MM.1S (cell line): ENCODE measurements around the gene CXCR4.

Source experiments
- DNase-seq: peaks from one replicate; pipeline ENCODE4 v3.0.0-alpha.2; 2015
- H2AFZ ChIP-seq: fragments of 300-600 bp; sonication (generic); 2 replicates; pipeline ENCODE4 v1.6.0; 2016; ENCODE audit warnings: antibody characterized with exemption, low read length
- H3F3A ChIP-seq: fragments of 300-600 bp; sonication (generic); 2 replicates; pipeline ENCODE4 v1.6.1; 2016; ENCODE audit warnings: mild to moderate bottlenecking, antibody characterized with exemption, low read length, moderate library complexity, mixed read lengths; ENCODE audit not compliant: insufficient read depth
- H3K27ac ChIP-seq: fragments of 300-600 bp; sonication (generic); 2 replicates; pipeline ENCODE4 v1.5.1; 2016; ENCODE audit warnings: mild to moderate bottlenecking, low read length
- H3K27me3 ChIP-seq: fragments of 300-600 bp; sonication (generic); replicated peaks from 2 replicates; pipeline ENCODE4 v1.6.0; 2016; ENCODE audit warnings: low read length; ENCODE audit not compliant: insufficient read depth
- H3K36me3 ChIP-seq: fragments of 300-600 bp; sonication (generic); replicated peaks from 2 replicates; pipeline ENCODE4 v1.6.1; 2016; ENCODE audit warnings: mild to moderate bottlenecking, low read length, mixed read lengths; ENCODE audit not compliant: insufficient read depth
- H3K4me1 ChIP-seq: fragments of 300-600 bp; sonication (generic); 2 replicates; pipeline ENCODE4 v1.6.1; 2016; ENCODE audit warnings: low read length, mixed read lengths
- H3K4me2 ChIP-seq: fragments of 300-600 bp; sonication (generic); 2 replicates; pipeline ENCODE4 v1.6.0; 2016; ENCODE audit warnings: low read depth, low read length
- H3K4me3 ChIP-seq: fragments of 300-600 bp; sonication (generic); 2 replicates; pipeline ENCODE4 v1.5.1; 2016; ENCODE audit warnings: low read length, mixed read lengths
- H3K79me2 ChIP-seq: fragments of 300-600 bp; sonication (generic); 2 replicates; pipeline ENCODE4 v1.6.1; 2016; ENCODE audit warnings: mixed run types, low read length, mixed read lengths
- H3K9ac ChIP-seq: fragments of 300-600 bp; sonication (generic); 2 replicates; pipeline ENCODE4 v1.6.1; 2016; ENCODE audit warnings: low read length, mixed read lengths
- H3K9me2 ChIP-seq: fragments of 300-600 bp; sonication (generic); replicated peaks from 2 replicates; pipeline ENCODE4 v1.6.1; 2016; ENCODE audit warnings: mild to moderate bottlenecking, low read length, mixed read lengths; ENCODE audit not compliant: insufficient read depth
- H3K9me3 ChIP-seq: fragments of 300-600 bp; sonication (generic); replicated peaks from 2 replicates; pipeline ENCODE4 v1.6.1; 2016; ENCODE audit warnings: mild to moderate bottlenecking, low read length, mixed read lengths; ENCODE audit not compliant: insufficient read depth
- H4K20me1 ChIP-seq: fragments of 300-600 bp; sonication (generic); 2 replicates; pipeline ENCODE4 v1.6.1; 2016; ENCODE audit warnings: mild to moderate bottlenecking, low read length, moderate library complexity, mixed read lengths; ENCODE audit not compliant: insufficient read depth
- CTCF ChIP-seq: fragments of 300-600 bp; sonication (generic); IDR thresholded peaks from 2 replicates; pipeline ENCODE4 v1.5.1; 2016; ENCODE audit warnings: antibody characterized with exemption, low read length, mixed read lengths
- EZH2 ChIP-seq: fragments of 300-600 bp; sonication (generic); optimal IDR thresholded peaks from 2 replicates; pipeline ENCODE3; 2017; ENCODE audit warnings: low read depth, mild to moderate bottlenecking, antibody characterized with exemption, low read length, mixed read lengths
- EZH2phosphoT487 ChIP-seq: fragments of 300-600 bp; sonication (generic); IDR thresholded peaks from 2 replicates; pipeline ENCODE4 v1.6.1; 2018; ENCODE audit warnings: antibody characterized with exemption, low read length

The CXCR4 gene

DNA sequence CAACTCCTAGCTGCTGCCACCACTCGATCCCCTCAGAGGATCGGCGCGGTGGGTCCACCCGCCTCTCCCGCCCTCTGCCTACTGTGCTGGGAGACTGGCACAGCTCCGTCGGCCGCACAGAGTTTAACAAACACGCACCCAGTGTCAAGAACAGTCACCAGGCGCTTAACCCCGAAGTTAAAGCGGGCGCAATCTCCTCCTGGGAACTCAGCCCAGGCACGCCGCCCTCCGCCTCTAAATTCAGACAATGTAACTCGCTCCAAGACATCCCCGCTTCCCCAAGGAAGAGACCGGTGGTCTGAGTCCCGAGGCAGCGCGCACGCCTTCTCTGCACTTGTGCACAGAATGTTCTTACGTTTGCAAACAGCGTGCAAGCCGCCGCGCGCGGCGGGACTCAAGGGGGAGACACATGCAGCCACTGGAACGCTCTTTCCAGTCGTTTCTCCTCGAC, 533 bp downstream of the CXCR4 start:
- Histone ChIP-seq H3K27ac (peak overlapping the region; percentile 83; the same call in 1 of the 2 replicates), H3K27me3 (peaks cover 22% of the 10 kb centered on the region), H3K9me2 (no peaks in the 10 kb centered on the region), H3F3A (peaks cover 28% of the 10 kb centered on the region; the same call in 1 of the 2 replicates), H3K79me2 (peaks cover 36% of the 10 kb centered on the region), H4K20me1 (peaks cover 13% of the 10 kb centered on the region; the same call in 1 of the 2 replicates), H3K9me3 (no peaks in the 10 kb centered on the region), H3K4me1 (peaks cover 12% of the 10 kb centered on the region), H3K4me2 (peak overlapping the region; percentile 83), H3K4me3 (peak overlapping the region; percentile 85), H3K36me3 (peaks cover 19% of the 10 kb centered on the region), H3K9ac (peak overlapping the region; percentile 79), H2AFZ (peak overlapping the region; percentile 43; the same call in 1 of the 2 replicates)
- DNase-seq = peak; percentile 64
- TF ChIP-seq EZH2phosphoT487 (no peak), EZH2 (no peak), CTCF (no peak)

DNA sequence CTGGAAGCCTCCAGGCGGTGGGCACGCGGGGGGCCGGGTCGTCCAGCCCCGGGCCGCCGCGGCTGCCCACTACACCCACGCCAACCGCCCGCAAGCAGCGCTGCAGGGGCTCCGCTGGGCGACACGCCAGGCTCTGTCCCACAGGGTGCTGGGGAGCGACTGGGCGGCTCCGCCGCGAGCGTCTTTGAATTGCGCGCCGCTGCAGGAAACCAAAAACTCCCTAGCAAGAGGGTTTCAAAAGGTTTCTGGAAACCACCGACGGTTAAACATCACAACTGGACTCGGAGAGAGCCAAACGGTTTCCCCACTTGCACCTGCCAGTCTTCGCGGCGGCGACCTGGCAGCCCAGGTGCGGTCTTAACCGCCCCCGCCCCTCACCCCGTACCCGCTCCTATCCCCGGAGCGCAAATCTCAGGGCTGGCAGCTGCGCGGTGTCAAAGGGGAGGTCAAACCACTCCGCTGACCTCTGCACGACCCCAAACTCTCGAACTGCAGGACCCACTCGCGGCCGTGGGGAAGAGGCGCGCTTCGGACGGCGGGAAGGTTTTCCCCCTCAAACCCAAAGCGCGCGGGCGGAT, 1.0 kb downstream of the CXCR4 start:
- H3K4me1 ChIP-seq = peaks cover 12% of the 10 kb centered on the region
- peak overlapping the region; percentile 43; the same call in 1 of the 2 replicates for H2AFZ ChIP-seq
- peak overlapping the region; percentile 85 for H3K4me3 ChIP-seq
- H4K20me1 ChIP-seq = peaks cover 13% of the 10 kb centered on the region; the same call in 1 of the 2 replicates
- peak overlapping the region; percentile 83 for H3K4me2 ChIP-seq
- H3K27me3 ChIP-seq = peaks cover 26% of the 10 kb centered on the region
- H3K79me2 ChIP-seq = peaks cover 36% of the 10 kb centered on the region
- peak overlapping the region; percentile 79 for H3K9ac ChIP-seq
- no peaks in the 10 kb centered on the region for H3K9me2 ChIP-seq
- peaks cover 28% of the 10 kb centered on the region; the same call in 1 of the 2 replicates for H3F3A ChIP-seq
- H3K36me3 ChIP-seq = peaks cover 19% of the 10 kb centered on the region
- no peak for TF ChIP-seq EZH2phosphoT487
- no peak for TF ChIP-seq CTCF
- TF ChIP-seq EZH2 = no peak
- peak; percentile 97 for DNase-seq
- H3K9me3 ChIP-seq = no peaks in the 10 kb centered on the region
- peak overlapping the region; percentile 83 for H3K27ac ChIP-seq

DNA sequence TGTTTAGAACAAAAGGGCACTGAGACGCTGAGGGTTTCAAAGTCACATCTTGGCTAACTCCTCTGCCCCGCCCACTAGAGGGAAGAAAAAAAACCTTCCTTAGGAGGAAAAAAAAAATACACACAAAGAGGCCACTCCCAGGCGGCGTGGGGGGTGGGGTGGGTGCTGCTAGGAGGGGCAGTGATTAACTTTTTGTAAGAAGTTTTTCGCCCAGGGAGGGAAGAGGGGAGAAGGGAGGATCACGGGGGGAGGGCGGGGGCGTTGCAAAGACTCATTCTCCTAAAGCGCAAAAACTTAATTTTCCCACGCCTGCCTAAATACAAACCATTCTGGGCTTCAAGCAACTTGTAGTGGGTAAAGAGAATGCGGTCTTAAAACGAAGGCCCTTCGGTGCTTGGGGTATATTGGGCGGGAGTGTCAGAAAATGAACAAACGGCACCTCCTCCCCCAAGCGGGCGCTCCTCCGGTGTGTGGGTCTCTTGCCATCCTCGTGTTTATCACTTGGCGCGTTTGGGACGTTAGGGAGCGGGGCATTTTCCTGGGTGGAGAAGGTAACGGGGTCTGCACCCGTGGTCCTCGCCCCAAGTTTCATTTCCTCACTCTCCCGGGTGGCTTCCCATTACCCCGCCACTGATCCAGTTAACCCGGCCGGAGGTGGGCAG, 1.7 kb downstream of the CXCR4 start:
- peaks cover 24% of the 10 kb centered on the region for H3K27me3 ChIP-seq
- H3K4me2 ChIP-seq = peak overlapping the region; percentile 83
- peaks cover 28% of the 10 kb centered on the region; the same call in 1 of the 2 replicates for H3F3A ChIP-seq
- peak overlapping the region; percentile 83 for H3K27ac ChIP-seq
- no peak overlapping the region for H2AFZ ChIP-seq
- TF ChIP-seq EZH2 (no peak), CTCF (no peak), EZH2phosphoT487 (no peak)
- peak; percentile 51 for DNase-seq
- peaks cover 19% of the 10 kb centered on the region for H3K36me3 ChIP-seq
- no peaks in the 10 kb centered on the region for H3K9me3 ChIP-seq
- H3K4me1 ChIP-seq = peaks cover 12% of the 10 kb centered on the region
- no peaks in the 10 kb centered on the region for H3K9me2 ChIP-seq
- H3K4me3 ChIP-seq = peak overlapping the region; percentile 85
- peak overlapping the region; percentile 79 for H3K9ac ChIP-seq
- peaks cover 36% of the 10 kb centered on the region for H3K79me2 ChIP-seq
- H4K20me1 ChIP-seq = peaks cover 13% of the 10 kb centered on the region; the same call in 1 of the 2 replicates
